Liver (tissue), 9 donors: ENCODE results near the gene MALRD1. TPM values are rescaled to one million over a fixed set of nuclear protein-coding genes. Genes with fewer than 3 reads are reported as not detected.

Experiments
- DNase-seq: peaks from one replicate; pipeline ENCODE4 v3.0.0-alpha.2; 2017; ENCODE audit warnings: low spot score
- H3K27ac ChIP-seq, 2 donors: one replicate each; pipeline ENCODE4 v1.7.0; 2013; ENCODE audit warnings: inconsistent platforms in 2 of 2, low read length in 2 of 2, control low read depth in 1 of 2, low read depth in 1 of 2, mild to moderate bottlenecking in 1 of 2
- H3K27me3 ChIP-seq, 4 donors: one replicate each; pipeline versions ENCODE4 v1.6.1 to v1.7.0; 2013; ENCODE audit warnings: low read length in 3 of 4, inconsistent platforms in 1 of 4, mild to moderate bottlenecking in 1 of 4, moderate library complexity in 1 of 4; ENCODE audit not compliant: control insufficient read depth in 4 of 4, insufficient read depth in 4 of 4
- H3K36me3 ChIP-seq, 4 donors: one replicate each; pipeline versions ENCODE4 v1.6.1 to v1.7.0; 2013; ENCODE audit warnings: low read length in 3 of 4, mild to moderate bottlenecking in 3 of 4, low read depth in 1 of 4, moderate library complexity in 1 of 4; ENCODE audit not compliant: control insufficient read depth in 4 of 4, insufficient read depth in 3 of 4
- H3K4me1 ChIP-seq, 4 donors: one replicate each; pipeline versions ENCODE4 v1.6.1 to v1.7.0; 2013; ENCODE audit warnings: low read length in 3 of 4, mild to moderate bottlenecking in 3 of 4, moderate library complexity in 1 of 4; ENCODE audit not compliant: control insufficient read depth in 4 of 4, insufficient read depth in 4 of 4
- H3K4me3 ChIP-seq, 3 donors: one replicate each; pipeline versions ENCODE4 v1.6.1 to v1.7.0; 2013; ENCODE audit warnings: low read length in 3 of 3, control low read depth in 1 of 3, low read depth in 1 of 3, mild to moderate bottlenecking in 1 of 3
- H3K9ac ChIP-seq, 2 donors: one replicate each; pipeline ENCODE4 v1.7.0; 2013; ENCODE audit warnings: low read length in 2 of 2, mild to moderate bottlenecking in 2 of 2, moderate library complexity in 2 of 2, control low read depth in 1 of 2, low read depth in 1 of 2
- H3K9me3 ChIP-seq, 4 donors: one replicate each; pipeline versions ENCODE4 v1.6.1 to v1.7.0; 2013; ENCODE audit warnings: low read length in 3 of 4; ENCODE audit not compliant: control insufficient read depth in 4 of 4
- EGR1 ChIP-seq, 2 donors: IDR thresholded peaks; 2 replicates each; pipeline ENCODE4 v1.6.1; 2016 to 2018; ENCODE audit warnings: antibody characterized with exemption in 2 of 2, low read depth in 2 of 2
- FOXA1 ChIP-seq: IDR thresholded peaks from 2 replicates; pipeline ENCODE4 v1.6.1; 2016; ENCODE audit warnings: antibody characterized with exemption
- FOXA2 ChIP-seq: IDR thresholded peaks from 2 replicates; pipeline ENCODE4 v1.6.1; 2016; ENCODE audit warnings: antibody characterized with exemption
- GABPA ChIP-seq, 2 donors: IDR thresholded peaks in 1 of 2; conservative IDR thresholded peaks in 1 of 2; 2 replicates each; pipeline ENCODE4 v1.6.1; 2016; ENCODE audit warnings: antibody characterized with exemption in 2 of 2, mild to moderate bottlenecking in 1 of 2, moderate library complexity in 1 of 2
- HNF4A ChIP-seq, 2 donors: conservative IDR thresholded peaks; 2 replicates each; pipeline ENCODE4 v1.6.1; 2016; ENCODE audit warnings: antibody characterized with exemption in 2 of 2, mild to moderate bottlenecking in 2 of 2
- HNF4G ChIP-seq: IDR thresholded peaks from 2 replicates; pipeline ENCODE4 v1.6.1; 2016; ENCODE audit warnings: antibody characterized with exemption
- JUND ChIP-seq, 2 donors: IDR thresholded peaks; 2 replicates each; pipeline ENCODE4 v1.6.1; 2016; ENCODE audit warnings: antibody characterized with exemption in 2 of 2
- NR2F2 ChIP-seq: IDR thresholded peaks from 2 replicates; pipeline ENCODE4 v1.6.1; 2016; ENCODE audit warnings: antibody characterized with exemption
- RAD21 ChIP-seq, 2 donors: IDR thresholded peaks; 2 replicates each; pipeline ENCODE4 v1.6.1; 2016; ENCODE audit warnings: antibody characterized with exemption in 2 of 2, mild to moderate bottlenecking in 2 of 2
- RXRA ChIP-seq, 2 donors: IDR thresholded peaks; 2 replicates each; pipeline ENCODE4 v1.6.1; 2017 to 2018; ENCODE audit warnings: antibody characterized with exemption in 2 of 2, mild to moderate bottlenecking in 1 of 2
- SP1 ChIP-seq: IDR thresholded peaks from 2 replicates; pipeline ENCODE4 v1.6.1; 2018; ENCODE audit warnings: antibody characterized with exemption, mild to moderate bottlenecking
- TAF1 ChIP-seq: conservative IDR thresholded peaks from 2 replicates; pipeline ENCODE4 v1.6.1; 2016; ENCODE audit warnings: antibody characterized with exemption, mild to moderate bottlenecking
- YY1 ChIP-seq: IDR thresholded peaks from 2 replicates; pipeline ENCODE4 v1.6.1; 2016; ENCODE audit warnings: antibody characterized with exemption, mild to moderate bottlenecking
- WGBS: extraction: QIAGEN DNeasy Blood & Tissue Kit; methylation state at CpG from one replicate; pipeline ENCODE4 v1.1.7; 2013; 5-methylcytosine and 5-hydroxymethylcytosine counted together
- polyA plus RNA-seq, 2 donors: library from polyadenylated mRNA; stranded (reverse) in 1 of 2; unstranded in 1 of 2; fragments of 200-250 nt in 1 of 2; fragments of >200 nt in 1 of 2; fragmentation: Nextera tagmentation in 1 of 2; extraction: Ambion mirVana in 1 of 2; gene quantifications; one replicate each; pipeline versions ENCODE4 v1.2.1 to v1.2.3, GENCODE V29; 2013 to 2015
- total RNA-seq, 2 donors: library from RNA; depleted of rRNA; stranded (reverse); fragments of >200 nt; gene quantifications; one replicate each; pipeline ENCODE4 v1.2.3, GENCODE V29; 2014
- TF ChIP-seq, protein P1 (sequence below): IDR thresholded peaks from 2 replicates; pipeline ENCODE4 v1.6.1; 2016; ENCODE audit warnings: antibody characterized with exemption
- TF ChIP-seq, protein P2 (sequence below): IDR thresholded peaks from 2 replicates; pipeline ENCODE4 v1.6.1; 2016; ENCODE audit warnings: antibody characterized with exemption, mild to moderate bottlenecking
- TF ChIP-seq, protein P3 (sequence below): IDR thresholded peaks from 2 replicates; pipeline ENCODE4 v1.6.1; 2016; ENCODE audit warnings: antibody characterized with exemption
- TF ChIP-seq, protein P4 (sequence below): fragments of 150-350 bp; IDR thresholded peaks from 2 replicates; pipeline ENCODE4 v1.5.1; 2017; ENCODE audit warnings: improper control_type of control experiment, low read depth, low read length; ENCODE audit not compliant: missing input control
- donor health status: healthy.
- donor health status: healthy.
- donor health status: healthy.
- donor health status: healthy.
- donor health status: healthy.

Gene MALRD1
- total and polyA plus RNA-seq, 4 donors = 0.37 to 0.59 TPM; not detected in 2

DNA sequence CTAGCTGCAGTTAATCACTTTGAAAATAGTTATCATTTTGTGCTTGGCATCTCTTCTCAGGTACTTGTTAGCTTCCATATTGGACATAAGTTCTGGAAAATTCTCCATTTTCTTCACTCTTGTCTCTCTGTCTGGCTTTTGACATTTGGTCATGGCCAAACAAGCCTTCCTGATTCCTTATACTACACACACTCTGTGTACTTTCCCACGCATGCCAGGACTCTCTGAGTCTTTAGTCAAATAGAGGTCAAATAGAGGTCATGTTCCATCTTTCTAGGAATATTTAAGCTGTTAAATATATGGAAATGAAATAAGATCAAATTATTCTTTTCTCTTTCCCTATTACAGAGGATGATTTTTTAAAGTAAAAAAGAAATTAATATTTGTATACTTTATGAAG, 532.1 kb downstream of the MALRD1 start:
- Histone ChIP-seq H3K4me1 (no peaks in the 10 kb centered on the region), H3K9ac (no peak overlapping the region), H3K9me3 (no peaks in the 10 kb centered on the region), H3K27ac (no peak overlapping the region), H3K4me3 (no peak overlapping the region), H3K27me3 (no peaks in the 10 kb centered on the region), H3K36me3 (no peaks in the 10 kb centered on the region)
- WGBS = 76% methylated on average over 1 of the region's 1 CpG
- DNase-seq = no peak
- TF ChIP-seq GABPA (IDR thresholded peaks at IDR 0.05 in 1 of 2, conservative IDR thresholded peaks at IDR 0.05 in 1 of 2) = no peak
- TF ChIP-seq HNF4A (conservative IDR thresholded peaks at IDR 0.05) = no peak
- TF ChIP-seq, protein P1, sequence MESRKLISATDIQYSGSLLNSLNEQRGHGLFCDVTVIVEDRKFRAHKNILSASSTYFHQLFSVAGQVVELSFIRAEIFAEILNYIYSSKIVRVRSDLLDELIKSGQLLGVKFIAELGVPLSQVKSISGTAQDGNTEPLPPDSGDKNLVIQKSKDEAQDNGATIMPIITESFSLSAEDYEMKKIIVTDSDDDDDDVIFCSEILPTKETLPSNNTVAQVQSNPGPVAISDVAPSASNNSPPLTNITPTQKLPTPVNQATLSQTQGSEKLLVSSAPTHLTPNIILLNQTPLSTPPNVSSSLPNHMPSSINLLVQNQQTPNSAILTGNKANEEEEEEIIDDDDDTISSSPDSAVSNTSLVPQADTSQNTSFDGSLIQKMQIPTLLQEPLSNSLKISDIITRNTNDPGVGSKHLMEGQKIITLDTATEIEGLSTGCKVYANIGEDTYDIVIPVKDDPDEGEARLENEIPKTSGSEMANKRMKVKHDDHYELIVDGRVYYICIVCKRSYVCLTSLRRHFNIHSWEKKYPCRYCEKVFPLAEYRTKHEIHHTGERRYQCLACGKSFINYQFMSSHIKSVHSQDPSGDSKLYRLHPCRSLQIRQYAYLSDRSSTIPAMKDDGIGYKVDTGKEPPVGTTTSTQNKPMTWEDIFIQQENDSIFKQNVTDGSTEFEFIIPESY = no peak
- no peak for TF ChIP-seq RAD21 (IDR thresholded peaks at IDR 0.05)
- TF ChIP-seq, protein P2, sequence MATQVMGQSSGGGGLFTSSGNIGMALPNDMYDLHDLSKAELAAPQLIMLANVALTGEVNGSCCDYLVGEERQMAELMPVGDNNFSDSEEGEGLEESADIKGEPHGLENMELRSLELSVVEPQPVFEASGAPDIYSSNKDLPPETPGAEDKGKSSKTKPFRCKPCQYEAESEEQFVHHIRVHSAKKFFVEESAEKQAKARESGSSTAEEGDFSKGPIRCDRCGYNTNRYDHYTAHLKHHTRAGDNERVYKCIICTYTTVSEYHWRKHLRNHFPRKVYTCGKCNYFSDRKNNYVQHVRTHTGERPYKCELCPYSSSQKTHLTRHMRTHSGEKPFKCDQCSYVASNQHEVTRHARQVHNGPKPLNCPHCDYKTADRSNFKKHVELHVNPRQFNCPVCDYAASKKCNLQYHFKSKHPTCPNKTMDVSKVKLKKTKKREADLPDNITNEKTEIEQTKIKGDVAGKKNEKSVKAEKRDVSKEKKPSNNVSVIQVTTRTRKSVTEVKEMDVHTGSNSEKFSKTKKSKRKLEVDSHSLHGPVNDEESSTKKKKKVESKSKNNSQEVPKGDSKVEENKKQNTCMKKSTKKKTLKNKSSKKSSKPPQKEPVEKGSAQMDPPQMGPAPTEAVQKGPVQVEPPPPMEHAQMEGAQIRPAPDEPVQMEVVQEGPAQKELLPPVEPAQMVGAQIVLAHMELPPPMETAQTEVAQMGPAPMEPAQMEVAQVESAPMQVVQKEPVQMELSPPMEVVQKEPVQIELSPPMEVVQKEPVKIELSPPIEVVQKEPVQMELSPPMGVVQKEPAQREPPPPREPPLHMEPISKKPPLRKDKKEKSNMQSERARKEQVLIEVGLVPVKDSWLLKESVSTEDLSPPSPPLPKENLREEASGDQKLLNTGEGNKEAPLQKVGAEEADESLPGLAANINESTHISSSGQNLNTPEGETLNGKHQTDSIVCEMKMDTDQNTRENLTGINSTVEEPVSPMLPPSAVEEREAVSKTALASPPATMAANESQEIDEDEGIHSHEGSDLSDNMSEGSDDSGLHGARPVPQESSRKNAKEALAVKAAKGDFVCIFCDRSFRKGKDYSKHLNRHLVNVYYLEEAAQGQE = no peak
- TF ChIP-seq TAF1 = no peak
- TF ChIP-seq RXRA (IDR thresholded peaks at IDR 0.05) = no peak
- TF ChIP-seq FOXA2 = no peak
- TF ChIP-seq, protein P3, sequence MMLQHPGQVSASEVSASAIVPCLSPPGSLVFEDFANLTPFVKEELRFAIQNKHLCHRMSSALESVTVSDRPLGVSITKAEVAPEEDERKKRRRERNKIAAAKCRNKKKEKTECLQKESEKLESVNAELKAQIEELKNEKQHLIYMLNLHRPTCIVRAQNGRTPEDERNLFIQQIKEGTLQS = no peak
- TF ChIP-seq, protein P4, sequence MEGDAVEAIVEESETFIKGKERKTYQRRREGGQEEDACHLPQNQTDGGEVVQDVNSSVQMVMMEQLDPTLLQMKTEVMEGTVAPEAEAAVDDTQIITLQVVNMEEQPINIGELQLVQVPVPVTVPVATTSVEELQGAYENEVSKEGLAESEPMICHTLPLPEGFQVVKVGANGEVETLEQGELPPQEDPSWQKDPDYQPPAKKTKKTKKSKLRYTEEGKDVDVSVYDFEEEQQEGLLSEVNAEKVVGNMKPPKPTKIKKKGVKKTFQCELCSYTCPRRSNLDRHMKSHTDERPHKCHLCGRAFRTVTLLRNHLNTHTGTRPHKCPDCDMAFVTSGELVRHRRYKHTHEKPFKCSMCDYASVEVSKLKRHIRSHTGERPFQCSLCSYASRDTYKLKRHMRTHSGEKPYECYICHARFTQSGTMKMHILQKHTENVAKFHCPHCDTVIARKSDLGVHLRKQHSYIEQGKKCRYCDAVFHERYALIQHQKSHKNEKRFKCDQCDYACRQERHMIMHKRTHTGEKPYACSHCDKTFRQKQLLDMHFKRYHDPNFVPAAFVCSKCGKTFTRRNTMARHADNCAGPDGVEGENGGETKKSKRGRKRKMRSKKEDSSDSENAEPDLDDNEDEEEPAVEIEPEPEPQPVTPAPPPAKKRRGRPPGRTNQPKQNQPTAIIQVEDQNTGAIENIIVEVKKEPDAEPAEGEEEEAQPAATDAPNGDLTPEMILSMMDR = no peak
- no peak for TF ChIP-seq SP1
- TF ChIP-seq YY1 = no peak
- no peak for TF ChIP-seq JUND (IDR thresholded peaks at IDR 0.05)

DNA sequence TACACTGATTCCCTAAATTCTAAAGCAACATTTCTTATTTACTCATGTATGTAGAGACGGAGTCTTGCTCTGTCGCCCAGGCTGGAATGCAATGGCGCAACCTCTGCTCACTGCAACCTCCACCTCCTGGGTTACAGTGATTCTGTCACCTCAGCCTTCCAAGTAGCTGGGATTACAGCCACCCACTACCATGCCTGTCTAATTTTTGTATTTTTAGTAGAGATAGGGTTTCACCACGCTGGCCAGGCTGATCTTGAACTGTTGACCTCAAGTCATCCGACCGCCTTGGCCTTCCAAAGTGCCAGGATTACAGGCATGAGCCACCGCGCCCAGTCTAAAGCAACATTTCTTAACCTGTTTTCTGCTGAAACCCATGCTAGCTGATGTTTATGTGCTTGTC, 540.0 kb downstream of the MALRD1 start:
- Histone ChIP-seq H3K4me1 (no peaks in the 10 kb centered on the region), H3K36me3 (no peaks in the 10 kb centered on the region), H3K9ac (no peak overlapping the region), H3K27ac (no peak overlapping the region), H3K4me3 (no peak overlapping the region), H3K9me3 (no peaks in the 10 kb centered on the region), H3K27me3 (no peaks in the 10 kb centered on the region)
- WGBS = 74% methylated on average over 8 of the region's 8 CpGs
- no peak for TF ChIP-seq NR2F2
- TF ChIP-seq HNF4G = no peak
- TF ChIP-seq EGR1 (IDR thresholded peaks at IDR 0.05; ENCODE audit: low read depth in 2 of 2) = no peak
- TF ChIP-seq SP1 = no peak
- TF ChIP-seq RAD21 (IDR thresholded peaks at IDR 0.05) = no peak
- TF ChIP-seq GABPA (IDR thresholded peaks at IDR 0.05 in 1 of 2, conservative IDR thresholded peaks at IDR 0.05 in 1 of 2) = no peak
- TF ChIP-seq FOXA1 = no peak
- TF ChIP-seq, protein P3 = no peak
- TF ChIP-seq, protein P1 = no peak
- no peak for TF ChIP-seq JUND (IDR thresholded peaks at IDR 0.05)
- no peak for TF ChIP-seq RXRA (IDR thresholded peaks at IDR 0.05)
- no peak for TF ChIP-seq YY1
- no peak for DNase-seq
